RPMI7951 (cell line): Measurements from ENCODE around the gene MINDY2. TPM values are rescaled to one million over a fixed set of nuclear protein-coding genes. Genes with fewer than 3 reads are reported as not detected.

Source experiments
- DNase-seq: peaks from one replicate; pipeline ENCODE4 v3.0.0-alpha.2; 2012; ENCODE audit warnings: low read depth
- total RNA-seq: library from RNA; depleted of rRNA; stranded (reverse); fragments of >200 nt; shearing (Covaris generic); gene quantifications from 2 replicates; pipeline ENCODE4 v1.2.3, GENCODE V29; 2014; rRNA removed

Gene MINDY2
- 16.6 and 16.8 TPM in 2 replicates for total RNA-seq

DNA sequence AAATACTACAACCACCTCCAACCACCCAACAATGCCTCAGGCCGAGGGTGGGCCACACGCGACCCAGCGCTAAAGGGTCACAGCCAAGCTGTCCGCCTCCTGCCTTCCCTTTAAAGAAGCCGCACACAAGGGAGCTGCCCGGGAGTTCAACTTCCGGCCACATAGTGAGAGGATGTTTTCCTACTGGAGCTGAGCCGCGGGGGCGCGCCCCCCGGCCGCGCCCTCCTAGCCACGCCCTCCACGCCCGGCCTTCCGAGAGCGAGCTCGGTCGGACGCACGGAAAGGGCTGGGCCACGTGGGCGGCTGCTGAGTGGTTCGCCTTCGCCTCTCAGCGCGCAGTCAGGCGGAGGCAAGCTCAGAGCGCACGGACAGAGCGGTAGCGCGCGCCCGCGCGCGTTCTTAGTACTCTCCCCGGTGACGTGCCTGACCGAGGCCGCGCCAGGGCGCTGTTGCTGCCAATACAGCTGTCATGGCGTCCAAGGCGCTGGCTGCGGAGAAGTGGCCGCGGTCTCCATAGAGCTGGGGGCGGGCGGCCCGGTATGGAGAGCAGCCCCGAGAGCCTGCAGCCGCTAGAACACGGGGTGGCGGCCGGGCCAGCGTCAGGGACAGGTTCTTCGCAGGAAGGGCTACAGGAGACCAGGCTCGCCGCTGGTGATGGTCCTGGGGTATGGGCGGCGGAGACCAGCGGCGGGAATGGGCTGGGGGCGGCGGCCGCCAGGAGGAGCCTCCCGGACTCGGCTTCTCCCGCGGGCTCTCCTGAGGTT is at the start of gene MINDY2:
MINDY2 (plus strand) TSS at position 446 of the 764 bp plus-strand sequence; CDS start at position 540, 94 bp downstream.
- peak; percentile 99 for DNase-seq

DNA sequence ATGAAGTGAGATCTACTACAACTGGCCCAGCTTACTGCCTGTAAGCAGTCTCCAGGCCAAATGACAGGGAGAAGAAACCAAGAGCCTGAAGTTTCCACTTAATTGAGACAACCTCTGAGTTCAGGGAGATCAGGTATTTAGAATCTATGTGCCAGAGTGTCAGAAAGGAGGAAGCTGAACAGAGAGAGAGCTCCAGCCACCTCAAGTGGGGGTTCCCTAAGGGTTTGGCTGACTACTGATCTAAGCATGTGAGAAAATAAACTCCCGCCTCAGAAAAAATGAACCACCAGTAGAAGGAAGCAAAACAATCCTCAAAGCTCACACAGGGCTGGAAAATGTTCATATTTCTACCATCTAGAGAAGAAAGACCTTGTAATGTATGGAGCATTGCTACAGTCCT is 46.6 kb upstream of the MINDY2 start:
- DNase-seq, result no peak

- no peak for DNase-seq
Observed at GRCh38 chr15:58726867-58727266, 44.2 kb upstream of the MINDY2 start.

DNA sequence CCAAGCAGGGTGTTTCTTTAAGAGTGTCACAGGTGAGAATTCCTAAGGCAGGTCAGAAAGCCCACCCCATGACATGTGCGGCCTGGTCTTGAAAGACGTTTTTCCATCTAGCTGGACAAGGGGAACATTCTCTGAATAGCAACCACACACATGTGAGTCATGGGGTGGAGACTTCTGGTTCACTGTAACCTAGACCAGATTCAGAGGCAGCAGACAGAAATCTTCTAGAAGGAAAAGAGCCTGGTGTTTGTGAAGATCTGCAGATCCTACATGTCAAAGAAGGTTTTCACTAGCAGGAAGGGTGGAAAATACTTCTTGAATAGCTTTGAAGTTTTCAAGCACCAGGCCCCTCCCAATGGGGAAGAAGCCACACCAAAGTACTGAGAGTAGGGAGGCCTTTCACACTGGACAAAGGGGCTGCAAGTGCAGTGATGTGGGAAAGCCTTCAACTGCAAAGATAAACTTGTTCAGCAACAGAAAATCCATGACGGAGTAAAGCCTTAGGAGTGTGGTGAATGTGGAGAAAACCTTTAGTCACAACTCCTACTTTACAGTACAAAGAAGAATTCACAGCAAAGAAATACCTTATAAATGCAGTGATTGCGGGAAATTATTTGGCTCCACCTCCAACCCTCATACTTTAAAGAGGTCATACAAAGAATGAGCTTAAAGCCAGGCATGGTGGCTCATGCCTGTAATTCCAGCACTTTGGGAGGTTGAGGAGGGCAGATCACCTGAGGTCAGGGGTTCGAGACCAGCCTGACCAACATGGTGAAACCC is 39.2 kb upstream of the MINDY2 start:
- DNase-seq, result peak; percentile 80

- DNase-seq, result no peak
Observed at GRCh38 chr15:58732625-58733363, 38.3 kb upstream of the MINDY2 start.

- no peak for DNase-seq
Observed at GRCh38 chr15:58734859-58735258, 36.2 kb upstream of the MINDY2 start.

- no peak for DNase-seq
Observed at GRCh38 chr15:58736018-58736643, 35.0 kb upstream of the MINDY2 start.

- DNase-seq, result no peak
Observed at GRCh38 chr15:58737298-58737697, 33.8 kb upstream of the MINDY2 start.

DNA sequence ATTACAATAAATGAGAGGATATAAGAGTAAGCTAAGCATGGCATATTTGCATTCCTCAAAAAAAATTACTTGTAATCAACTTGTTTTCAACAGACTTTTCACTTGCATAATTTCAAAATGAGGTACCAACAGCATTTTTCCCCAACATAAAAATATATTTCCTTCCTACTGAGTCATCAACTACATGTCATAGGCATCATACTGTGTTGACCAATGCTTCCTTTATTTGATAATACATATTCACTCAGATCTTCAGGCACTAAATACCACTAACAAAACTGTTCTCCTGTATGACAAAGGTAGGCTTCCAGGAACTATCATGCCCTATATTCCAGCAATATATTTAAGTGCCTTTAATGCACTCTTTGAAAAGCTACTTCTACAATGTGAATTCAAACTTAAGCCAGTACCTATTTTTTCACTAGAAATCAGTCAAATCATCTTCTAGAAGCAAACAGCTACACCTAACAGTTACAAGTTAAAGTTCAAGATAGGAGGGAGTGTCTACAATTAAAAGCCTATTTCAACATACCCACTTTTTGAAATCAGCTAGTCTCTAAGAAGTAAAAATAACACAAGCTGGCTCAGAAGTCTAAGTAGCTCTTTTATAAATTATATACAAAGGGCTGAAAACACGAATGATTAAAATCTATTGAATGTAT is 32.9 kb upstream of the MINDY2 start:
- DNase-seq, result no peak

GRCh38 chr15:58740436-58740835 is 30.7 kb upstream of the MINDY2 start:
- no peak for DNase-seq

DNA sequence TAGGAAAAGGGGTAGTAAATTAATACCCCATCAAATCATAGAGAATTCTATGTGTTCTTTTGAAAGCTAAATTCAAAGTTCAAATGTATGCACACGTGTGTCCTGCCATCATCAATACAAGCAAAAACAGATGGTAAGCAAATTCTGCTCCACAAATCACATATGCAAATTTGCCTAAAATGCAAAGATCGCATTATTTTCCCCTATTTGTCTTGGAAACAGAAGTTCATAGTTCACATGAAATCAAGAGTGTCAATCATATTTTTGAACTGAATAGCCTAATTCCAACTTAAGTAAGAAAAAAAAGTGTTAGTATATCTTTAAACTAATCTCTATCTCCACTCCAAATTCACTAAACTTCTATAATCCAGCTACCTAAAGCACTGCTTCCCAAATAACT is 30.1 kb upstream of the MINDY2 start:
- DNase-seq, result no peak

DNA sequence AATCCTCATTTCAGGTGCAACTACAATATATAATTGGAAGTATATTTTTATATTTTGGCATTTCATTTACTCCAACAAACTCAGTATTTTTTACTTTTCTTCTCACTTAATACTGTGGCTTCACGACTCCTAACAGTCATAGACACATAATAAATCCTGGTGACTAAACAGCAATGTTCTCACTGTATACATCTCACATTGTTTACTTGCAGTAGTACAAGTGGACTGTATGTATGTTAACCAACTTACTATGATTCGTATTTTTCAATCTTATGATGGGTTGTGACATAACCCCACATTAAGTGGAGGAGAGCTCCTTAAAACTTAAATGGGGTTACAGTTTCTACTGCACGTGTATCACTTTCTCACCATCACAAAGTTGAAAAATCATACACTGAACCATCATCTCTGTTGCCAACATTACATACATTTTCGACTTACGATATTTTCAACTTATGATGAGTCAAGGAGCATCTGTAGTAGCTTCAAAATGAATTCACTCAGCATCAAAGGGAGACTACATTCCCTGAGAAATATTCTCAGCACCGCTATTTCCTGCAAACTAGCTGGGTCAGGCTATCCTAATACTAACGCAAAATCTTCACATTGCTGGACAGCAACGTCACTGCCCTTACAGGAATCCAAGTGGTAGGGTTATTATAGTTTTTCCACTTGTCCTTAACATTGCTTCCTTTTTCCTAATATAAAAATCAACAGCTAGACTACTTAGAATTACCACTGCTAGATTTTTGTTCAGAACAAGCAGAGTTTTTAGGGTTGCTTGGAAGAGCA is 28.9 kb upstream of the MINDY2 start:
- DNase-seq, result no peak

GRCh38 chr15:58742819-58743502 is 28.1 kb upstream of the MINDY2 start:
- DNase-seq, result no peak

GRCh38 chr15:58746174-58746573 is 24.9 kb upstream of the MINDY2 start:
- no peak for DNase-seq

- no peak for DNase-seq
Observed at GRCh38 chr15:58748040-58748851, 22.9 kb upstream of the MINDY2 start.

DNA sequence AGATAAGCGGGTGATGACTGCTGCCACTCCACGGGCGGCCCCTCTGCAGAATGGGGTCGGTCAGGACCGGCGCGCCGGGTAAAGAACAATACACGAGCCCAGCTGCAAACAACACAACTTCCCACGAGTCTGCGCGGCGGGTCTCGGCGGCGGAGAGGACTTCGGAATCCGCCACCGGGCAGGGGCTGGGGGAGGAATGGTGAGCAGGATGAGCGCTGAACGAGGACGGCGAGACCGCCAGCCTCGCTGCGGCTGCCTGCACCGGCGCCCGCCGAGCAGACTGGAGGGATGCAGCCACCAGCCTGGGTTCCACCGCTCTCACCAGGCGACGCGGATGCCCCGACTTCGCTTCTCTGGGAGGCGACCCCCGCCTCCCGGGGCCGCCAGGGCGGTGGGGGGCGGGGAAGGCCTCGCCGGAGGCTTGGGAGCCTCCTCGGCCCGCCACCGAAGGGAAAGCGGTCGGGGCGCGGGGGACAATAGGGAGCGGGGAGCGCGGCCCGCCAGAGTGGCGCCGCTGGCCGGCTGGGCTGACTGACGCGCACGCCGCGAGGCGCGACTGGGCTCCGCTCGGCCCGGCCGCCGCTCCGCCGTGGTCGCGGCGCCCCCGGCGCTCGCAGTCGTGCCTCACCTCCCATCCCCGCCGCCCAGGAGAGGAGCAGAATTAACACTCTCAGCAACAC is 22.1 kb upstream of the MINDY2 start:
- DNase-seq, result peak; percentile 43

DNA sequence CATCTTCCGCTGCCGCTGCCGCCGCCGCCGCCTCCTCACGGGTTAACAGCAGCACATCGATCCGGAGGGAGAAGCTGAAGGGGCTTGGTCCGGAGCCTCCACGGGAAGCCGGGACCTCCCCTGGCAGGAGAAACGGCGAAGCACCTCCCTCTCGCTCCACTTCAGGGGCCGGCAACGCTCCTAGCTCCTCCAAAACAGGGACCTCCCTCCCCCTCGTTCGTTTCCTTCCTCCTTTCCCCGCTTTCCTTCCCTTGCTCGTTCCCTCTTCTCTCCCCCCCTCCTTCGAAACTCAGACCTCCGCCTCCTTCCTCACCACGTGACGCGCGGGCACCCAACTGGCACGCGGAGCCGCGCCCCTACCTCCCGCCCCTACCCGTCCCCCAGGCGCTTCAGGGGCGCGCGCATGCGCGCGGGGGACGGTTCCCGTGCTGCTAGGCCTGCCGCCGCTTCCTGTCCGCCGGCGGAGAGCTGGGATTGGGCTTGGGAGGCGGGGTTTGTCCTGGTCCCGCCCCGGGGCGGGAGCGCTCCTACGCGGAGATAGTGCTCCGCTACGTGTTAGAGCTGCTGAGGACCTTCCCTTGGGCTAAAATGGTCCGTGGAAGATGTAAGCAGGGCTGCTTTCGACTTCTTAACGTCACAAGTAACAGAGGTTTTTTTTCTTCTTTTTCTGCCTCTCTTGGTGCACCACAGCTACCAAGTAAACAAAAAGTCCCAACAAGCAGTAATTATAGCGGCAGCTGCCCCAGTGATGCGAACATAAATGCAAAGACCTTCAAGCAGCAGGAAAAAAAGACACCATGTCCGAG is 21.4 kb upstream of the MINDY2 start, which contains the start of gene ADAM10:
ADAM10 (minus strand) TSS at position 176 of the 806 bp plus-strand sequence; CDS start at position 3, 173 bp downstream.
- DNase-seq, result peak; percentile 99
